ENCODE results near the gene DHRS13. TPM values are rescaled to one million over a fixed set of nuclear protein-coding genes. Genes with fewer than 3 reads are reported as not detected.
A peak's percentile ranks its signal among the peaks of the same experiment; 100 is the strongest.
"Not testable (repeated sequence)": the region's sequence is repeated elsewhere in the genome, so short reads cannot be mapped to it uniquely, and the experiment has no call there.

DHRS13 gene
- total RNA-seq, 2 donors from 2014 or later = 21.3 to 25.3 TPM

- Mint-ChIP-seq H3K4me3 (no peak overlapping the region), H3K9me3 (no peaks in the 10 kb centered on the region), H3K4me1 (ENCODE audit: low read depth) (peaks cover 26% of the 10 kb centered on the region), H3K27me3 (ENCODE audit: low read depth) (no peaks in the 10 kb centered on the region), H3K27ac (peak overlapping the region; percentile 73), H3K36me3 (ENCODE audit: insufficient read depth in 2 of 2) (peaks cover 10 to 15% of the 10 kb centered on the region in 2 donors)
- ATAC-seq (replicated peaks in 1 of 2) = no peak
- DNase-seq = no peak
Measured at GRCh38 chr17:28907709-28908475, 5.0 kb upstream of the DHRS13 start.

DNA sequence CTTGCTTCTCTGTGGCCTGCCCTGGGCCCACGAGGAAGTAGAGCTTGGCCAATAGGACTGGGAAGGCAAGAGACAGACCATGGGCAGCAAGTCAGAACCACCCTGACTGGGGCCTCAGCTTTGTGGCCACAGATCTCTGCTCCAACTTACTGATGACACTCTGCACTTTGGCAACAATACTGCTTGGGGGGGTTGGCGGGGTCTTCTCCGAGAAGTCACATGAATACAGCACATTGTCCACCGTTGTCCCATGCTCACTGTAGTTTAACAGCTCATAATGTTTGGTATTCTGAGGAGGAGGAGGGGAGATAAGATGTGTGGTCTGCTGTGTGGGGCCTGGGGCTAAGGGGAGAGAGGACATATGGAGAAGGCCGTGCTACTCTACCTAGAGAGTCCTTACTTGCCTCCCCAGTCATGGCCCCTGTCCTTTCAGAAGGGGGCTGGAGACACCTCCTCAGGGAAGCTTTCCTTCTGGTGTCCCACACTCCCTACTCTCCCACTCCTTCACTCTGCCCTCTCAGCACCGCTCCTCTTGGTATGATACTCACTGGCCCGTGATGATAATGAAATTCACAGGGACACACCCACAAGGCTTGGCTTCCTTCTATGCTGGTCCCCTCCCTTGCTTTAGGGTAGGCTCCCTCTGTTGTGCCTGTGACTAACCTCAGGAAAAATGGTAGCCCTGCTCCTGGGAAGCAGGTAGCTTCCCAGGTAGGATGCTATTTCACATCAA, 4.0 kb upstream of the DHRS13 start:
- no peak overlapping the region for H3K4me3 Mint-ChIP-seq
- peaks cover 30% of the 10 kb centered on the region for H3K4me1 Mint-ChIP-seq (ENCODE audit: low read depth)
- no peak for ATAC-seq (replicated peaks in 1 of 2)
- peaks cover 8 to 14% of the 10 kb centered on the region in 2 donors for H3K36me3 Mint-ChIP-seq (ENCODE audit: insufficient read depth in 2 of 2)
- DNase-seq = no peak
- H3K27me3 Mint-ChIP-seq (ENCODE audit: low read depth) = no peaks in the 10 kb centered on the region
- no peak overlapping the region for H3K27ac Mint-ChIP-seq
- H3K9me3 Mint-ChIP-seq = no peaks in the 10 kb centered on the region

GRCh38 chr17:28906276-28906675, 3.4 kb upstream of the DHRS13 start:
- Mint-ChIP-seq H3K9me3 (no peaks in the 10 kb centered on the region), H3K4me3 (no peak overlapping the region), H3K36me3 (ENCODE audit: insufficient read depth in 2 of 2) (peaks cover 8 to 13% of the 10 kb centered on the region in 2 donors), H3K4me1 (ENCODE audit: low read depth) (peaks cover 36% of the 10 kb centered on the region), H3K27me3 (ENCODE audit: low read depth) (no peaks in the 10 kb centered on the region), H3K27ac (no peak overlapping the region)
- ATAC-seq (replicated peaks in 1 of 2) (no peak), DNase-seq (no peak)

DNA sequence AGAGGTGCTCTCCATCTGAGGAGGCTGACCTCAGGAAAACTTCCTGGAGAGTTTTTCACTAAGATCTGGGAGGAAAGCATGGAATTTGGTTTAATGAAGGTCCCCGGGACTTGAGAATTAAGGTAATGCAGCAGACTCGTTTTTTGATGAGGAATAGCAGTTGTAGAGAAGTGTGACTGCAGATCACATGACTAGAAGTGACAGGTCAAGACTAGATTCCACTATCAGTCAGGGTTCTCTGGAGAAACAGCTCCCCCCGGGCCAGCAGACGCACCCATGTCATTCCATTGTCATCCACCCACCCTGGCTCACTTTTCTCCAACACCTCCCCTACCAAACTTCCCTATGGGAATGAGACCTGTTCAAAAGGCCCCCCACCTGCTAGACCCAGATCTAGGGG, 1.9 kb upstream of the DHRS13 start:
- Mint-ChIP-seq H3K27me3 (ENCODE audit: low read depth) (no peaks in the 10 kb centered on the region), H3K27ac (no peak overlapping the region), H3K36me3 (ENCODE audit: insufficient read depth in 2 of 2) (peaks cover 7 to 15% of the 10 kb centered on the region in 2 donors), H3K4me3 (no peak overlapping the region), H3K4me1 (ENCODE audit: low read depth) (peaks cover 47% of the 10 kb centered on the region), H3K9me3 (peaks cover 0 to 2% of the 10 kb centered on the region in 2 donors)
- DNase-seq = no peak
- no peak for ATAC-seq (replicated peaks in 1 of 2)

DNA sequence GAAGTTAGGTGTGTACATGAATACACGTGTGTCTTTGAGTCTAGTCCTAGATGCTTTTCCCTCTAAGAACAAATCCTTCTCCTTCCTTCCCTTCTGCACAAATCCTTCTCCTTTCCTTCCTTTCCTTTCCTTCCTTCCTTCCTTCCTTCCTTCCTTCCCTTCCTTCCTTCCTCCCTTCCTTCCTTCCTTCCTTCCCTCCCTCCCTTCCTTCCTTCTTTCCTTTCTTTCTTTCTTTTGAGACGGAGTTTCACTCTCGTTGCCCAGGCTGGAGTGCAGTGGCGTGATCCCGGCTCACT, 615 bp upstream of the DHRS13 start:
- not testable (repeated sequence) for H3K9me3 Mint-ChIP-seq; ATAC-seq (replicated peaks in 1 of 2); DNase-seq; H3K27me3 Mint-ChIP-seq (ENCODE audit: low read depth)
- Mint-ChIP-seq H3K36me3 (ENCODE audit: insufficient read depth in 2 of 2) (peaks cover 7 to 16% of the 10 kb centered on the region in 2 donors), H3K4me3 (peak overlapping the region; percentile 94 to 95), H3K4me1 (ENCODE audit: low read depth) (peaks cover 59% of the 10 kb centered on the region), H3K27ac (peak overlapping the region; percentile 22)

DNA sequence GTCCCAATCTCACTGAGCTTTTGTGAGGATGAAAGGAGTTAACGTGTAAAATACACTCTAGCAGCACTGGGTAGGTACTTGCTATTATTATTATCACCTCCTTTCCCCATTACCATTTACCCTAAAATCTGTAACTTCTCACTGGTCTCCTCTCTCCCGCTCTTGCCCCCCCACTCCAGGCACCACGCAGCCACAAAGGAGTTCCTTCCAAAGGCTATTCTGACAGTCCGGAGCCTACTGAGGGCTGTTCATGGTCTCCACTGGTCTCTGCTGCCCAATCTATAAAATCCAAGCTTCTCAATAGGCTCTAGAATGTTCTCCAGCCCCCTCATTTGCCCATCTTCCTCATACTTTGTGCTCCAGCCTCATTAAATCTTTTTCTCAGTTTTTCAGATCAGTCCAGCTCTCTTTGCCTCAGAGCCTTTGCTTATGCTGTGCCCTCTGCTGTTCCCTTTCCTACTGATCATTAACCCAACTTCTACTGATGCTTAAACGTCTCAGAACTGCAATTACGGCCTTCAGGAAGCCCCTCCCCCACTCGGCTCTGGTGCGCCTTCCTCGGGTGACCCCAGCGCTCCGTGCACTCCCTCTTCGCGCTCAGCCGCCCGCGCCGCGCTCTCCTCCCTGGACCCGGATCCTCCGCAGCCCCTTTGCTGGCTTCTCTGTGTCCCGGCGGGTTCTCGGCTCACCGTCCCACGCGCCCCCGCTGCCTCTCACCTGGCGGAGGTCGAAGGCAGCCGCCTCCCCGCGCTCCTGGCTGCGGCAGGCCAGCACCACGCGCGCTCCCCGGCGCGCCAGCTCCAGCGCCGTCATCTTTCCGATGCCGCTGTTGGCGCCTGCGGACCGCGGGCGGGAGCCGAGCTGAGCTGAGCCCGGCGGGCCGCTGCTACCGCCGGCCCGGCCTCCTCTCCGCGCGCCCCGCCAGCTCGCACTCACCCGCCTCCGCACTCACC, 737 bp downstream of the DHRS13 start:
- ATAC-seq (replicated peaks in 1 of 2) = peak; percentile 42 to 45
- H3K36me3 Mint-ChIP-seq (ENCODE audit: insufficient read depth in 2 of 2) = peaks cover 9 to 16% of the 10 kb centered on the region in 2 donors

DNA sequence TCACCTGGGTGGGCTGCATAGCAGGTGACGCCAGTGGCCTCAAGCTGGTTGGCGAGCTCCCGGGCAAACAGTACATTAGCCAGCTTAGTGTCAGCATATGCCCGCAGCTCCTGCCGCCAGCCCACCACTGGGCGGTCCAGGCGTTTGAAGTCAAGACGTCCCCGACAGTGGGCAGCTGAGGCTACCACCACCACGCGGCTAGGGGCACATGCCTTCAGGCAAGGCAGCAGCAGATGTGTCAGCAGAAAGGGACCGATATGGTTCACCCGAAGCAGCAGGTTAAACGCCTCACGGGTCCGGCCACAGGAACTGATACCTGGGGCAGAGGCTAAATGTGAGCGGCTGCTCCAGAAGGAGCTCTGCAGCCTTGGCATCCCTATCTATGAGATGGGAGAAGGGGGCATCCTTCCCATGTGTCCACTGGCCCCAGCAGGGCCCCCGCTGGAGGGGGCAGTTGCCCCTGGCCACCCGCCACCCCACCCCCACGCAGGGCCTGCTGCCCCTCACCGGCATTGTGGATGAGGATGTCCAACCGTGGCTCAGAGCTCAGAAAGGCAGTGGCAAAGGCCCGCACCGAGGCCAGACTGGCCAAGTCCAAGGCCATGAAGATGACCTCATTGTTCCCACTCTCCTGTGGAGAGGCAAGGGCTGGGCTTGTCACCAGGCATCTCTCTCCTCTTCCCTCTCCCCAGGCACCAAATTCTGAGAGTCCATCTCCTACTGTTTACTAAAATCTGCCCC, 1.7 kb downstream of the DHRS13 start:
- H3K4me3 Mint-ChIP-seq = peak overlapping the region; percentile 94 to 95
- ATAC-seq (replicated peaks in 1 of 2) = no peak
- no peak for DNase-seq
- H3K9me3 Mint-ChIP-seq = peaks cover 0 to 2% of the 10 kb centered on the region in 2 donors
- no peaks in the 10 kb centered on the region for H3K27me3 Mint-ChIP-seq (ENCODE audit: low read depth)
- peaks cover 73% of the 10 kb centered on the region for H3K4me1 Mint-ChIP-seq (ENCODE audit: low read depth)
- peak overlapping the region; percentile 92 for H3K27ac Mint-ChIP-seq
- H3K36me3 Mint-ChIP-seq (ENCODE audit: insufficient read depth in 2 of 2) = peaks cover 9 to 16% of the 10 kb centered on the region in 2 donors

More for the DNA sequence above, 737 bp downstream of the DHRS13 start:
- Mint-ChIP-seq H3K9me3 (peaks cover 0 to 2% of the 10 kb centered on the region in 2 donors), H3K27ac (peak overlapping the region; percentile 92), H3K4me1 (ENCODE audit: low read depth) (peaks cover 70% of the 10 kb centered on the region), H3K4me3 (peak overlapping the region; percentile 94 to 95), H3K27me3 (ENCODE audit: low read depth) (no peaks in the 10 kb centered on the region)
- peak; percentile 60 to 64 for DNase-seq

GRCh38 chr17:28899212-28899815, 3.6 kb downstream of the DHRS13 start:
- H3K9me3 Mint-ChIP-seq = peaks cover 0 to 2% of the 10 kb centered on the region in 2 donors
- peaks cover 9 to 18% of the 10 kb centered on the region in 2 donors for H3K36me3 Mint-ChIP-seq (ENCODE audit: insufficient read depth in 2 of 2)
- no peaks in the 10 kb centered on the region for H3K27me3 Mint-ChIP-seq (ENCODE audit: low read depth)
- no peak overlapping the region for H3K27ac Mint-ChIP-seq
- ATAC-seq (replicated peaks in 1 of 2) (no peak), DNase-seq (no peak)
- peaks cover 72% of the 10 kb centered on the region for H3K4me1 Mint-ChIP-seq (ENCODE audit: low read depth)
- peak overlapping the region; percentile 6 to 33 for H3K4me3 Mint-ChIP-seq

GRCh38 chr17:28898527-28898955, 4.3 kb downstream of the DHRS13 start:
- no peak overlapping the region for H3K27ac Mint-ChIP-seq
- H3K36me3 Mint-ChIP-seq (ENCODE audit: insufficient read depth in 2 of 2) = peaks cover 9 to 18% of the 10 kb centered on the region in 2 donors
- H3K9me3 Mint-ChIP-seq = peaks cover 0 to 2% of the 10 kb centered on the region in 2 donors
- peak overlapping the region in 1 of 2 donors; percentile 95 for H3K4me3 Mint-ChIP-seq
- H3K4me1 Mint-ChIP-seq (ENCODE audit: low read depth) = peaks cover 72% of the 10 kb centered on the region
- H3K27me3 Mint-ChIP-seq (ENCODE audit: low read depth) = no peaks in the 10 kb centered on the region
- ATAC-seq (replicated peaks in 1 of 2) = no peak
- no peak for DNase-seq

GRCh38 chr17:28897769-28898526, 4.9 kb downstream of the DHRS13 start:
- Mint-ChIP-seq H3K9me3 (peaks cover 0 to 2% of the 10 kb centered on the region in 2 donors), H3K4me1 (ENCODE audit: low read depth) (peaks cover 73% of the 10 kb centered on the region), H3K27ac (peak overlapping the region; percentile 89), H3K4me3 (peak overlapping the region; percentile 95 to 99), H3K36me3 (ENCODE audit: insufficient read depth in 2 of 2) (peaks cover 9 to 23% of the 10 kb centered on the region in 2 donors), H3K27me3 (ENCODE audit: low read depth) (no peaks in the 10 kb centered on the region)
- DNase-seq (no peak), ATAC-seq (replicated peaks in 1 of 2) (no peak)
